ENCODE data around the gene ERCC6L2.

The ERCC6L2 gene

DNA sequence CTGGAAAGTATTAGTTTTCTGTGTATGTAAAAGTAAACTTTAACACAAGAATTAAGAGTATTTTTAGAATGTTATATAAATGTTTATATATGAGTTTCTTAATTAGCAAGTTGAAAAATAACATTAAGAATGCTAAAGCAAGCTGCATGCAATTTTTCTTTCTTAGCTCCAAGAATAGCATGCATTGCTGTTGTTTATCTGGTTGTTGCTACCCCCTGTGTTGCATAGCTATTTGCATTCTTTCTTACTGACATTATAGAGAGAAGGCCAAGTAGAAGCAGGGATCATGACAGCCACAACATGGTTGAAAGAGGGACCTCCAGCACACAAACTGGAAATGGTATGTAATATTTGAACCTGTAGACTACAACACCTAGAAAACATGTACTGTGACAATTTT, 94.8 kb downstream of the ERCC6L2 start:
- no peak overlapping the region for H3K4me3 ChIP-seq (ENCODE audit: low read depth, low read length, poor library complexity, severe bottlenecking)
- no peaks in the 10 kb centered on the region for H3K27me3 ChIP-seq (ENCODE audit: insufficient read depth, low read length)
- H3K79me2 ChIP-seq (ENCODE audit: insufficient read depth, low read length), result no peaks in the 10 kb centered on the region
- no peaks in the 10 kb centered on the region for H3K9me2 ChIP-seq (ENCODE audit: low read depth, low read length)
- H3K27ac ChIP-seq (ENCODE audit: low read depth, low read length, poor library complexity, severe bottlenecking), result no peak overlapping the region
- H2AFZ ChIP-seq (ENCODE audit: low read length), result no peak overlapping the region
- no peak overlapping the region for H3K4me2 ChIP-seq (ENCODE audit: low read length)
- TF ChIP-seq, protein P1, sequence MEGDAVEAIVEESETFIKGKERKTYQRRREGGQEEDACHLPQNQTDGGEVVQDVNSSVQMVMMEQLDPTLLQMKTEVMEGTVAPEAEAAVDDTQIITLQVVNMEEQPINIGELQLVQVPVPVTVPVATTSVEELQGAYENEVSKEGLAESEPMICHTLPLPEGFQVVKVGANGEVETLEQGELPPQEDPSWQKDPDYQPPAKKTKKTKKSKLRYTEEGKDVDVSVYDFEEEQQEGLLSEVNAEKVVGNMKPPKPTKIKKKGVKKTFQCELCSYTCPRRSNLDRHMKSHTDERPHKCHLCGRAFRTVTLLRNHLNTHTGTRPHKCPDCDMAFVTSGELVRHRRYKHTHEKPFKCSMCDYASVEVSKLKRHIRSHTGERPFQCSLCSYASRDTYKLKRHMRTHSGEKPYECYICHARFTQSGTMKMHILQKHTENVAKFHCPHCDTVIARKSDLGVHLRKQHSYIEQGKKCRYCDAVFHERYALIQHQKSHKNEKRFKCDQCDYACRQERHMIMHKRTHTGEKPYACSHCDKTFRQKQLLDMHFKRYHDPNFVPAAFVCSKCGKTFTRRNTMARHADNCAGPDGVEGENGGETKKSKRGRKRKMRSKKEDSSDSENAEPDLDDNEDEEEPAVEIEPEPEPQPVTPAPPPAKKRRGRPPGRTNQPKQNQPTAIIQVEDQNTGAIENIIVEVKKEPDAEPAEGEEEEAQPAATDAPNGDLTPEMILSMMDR (IDR thresholded peaks at IDR 0.05; ENCODE audit: low read length), result no peak
- no peak for TF ChIP-seq EZH2 (IDR thresholded peaks at IDR 0.05; ENCODE audit: borderline replicate concordance, low read length)
- H3K9ac ChIP-seq (ENCODE audit: low read length), result no peak overlapping the region
- no peaks in the 10 kb centered on the region for H3K9me3 ChIP-seq (ENCODE audit: low read length)
- no peaks in the 10 kb centered on the region for H4K20me1 ChIP-seq (ENCODE audit: insufficient read depth, low read length)
- peaks cover 14% of the 10 kb centered on the region; the same call in 1 of the 2 replicates for H3K36me3 ChIP-seq (ENCODE audit: insufficient read depth, low read length)
- H3K4me1 ChIP-seq (ENCODE audit: insufficient read depth, low read length, severe bottlenecking), result no peaks in the 10 kb centered on the region
- H3F3A ChIP-seq (ENCODE audit: insufficient read depth, low read length), result no peaks in the 10 kb centered on the region

DNA sequence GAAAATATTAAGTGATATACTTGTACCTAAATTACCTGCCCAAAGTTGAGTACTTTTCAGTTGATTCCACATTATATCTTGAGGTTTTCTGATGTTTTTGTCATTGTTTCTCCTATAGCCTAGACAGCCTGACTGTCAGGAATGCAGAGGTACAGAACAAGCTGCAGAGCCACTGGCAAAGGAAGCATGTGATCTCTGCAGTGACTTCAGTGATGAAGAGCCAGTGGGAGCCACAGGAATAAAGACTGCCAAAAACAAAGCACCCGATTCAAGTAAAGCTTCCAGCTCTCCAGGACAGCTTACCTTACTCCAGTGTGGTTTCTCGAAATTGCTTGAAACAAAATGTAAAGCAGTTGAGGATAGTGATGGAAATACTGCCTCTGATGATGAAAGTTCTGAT, 96.3 kb downstream of the ERCC6L2 start:
- H3K27me3 ChIP-seq (ENCODE audit: insufficient read depth, low read length), result no peaks in the 10 kb centered on the region
- H3K27ac ChIP-seq (ENCODE audit: low read depth, low read length, poor library complexity, severe bottlenecking), result no peak overlapping the region
- no peaks in the 10 kb centered on the region for H3K79me2 ChIP-seq (ENCODE audit: insufficient read depth, low read length)
- no peak overlapping the region for H3K4me3 ChIP-seq (ENCODE audit: low read depth, low read length, poor library complexity, severe bottlenecking)
- H3F3A ChIP-seq (ENCODE audit: insufficient read depth, low read length), result no peaks in the 10 kb centered on the region
- H3K9ac ChIP-seq (ENCODE audit: low read length), result no peak overlapping the region
- H2AFZ ChIP-seq (ENCODE audit: low read length), result no peak overlapping the region
- TF ChIP-seq, protein P1 (IDR thresholded peaks at IDR 0.05; ENCODE audit: low read length), result no peak
- no peak for TF ChIP-seq EZH2 (IDR thresholded peaks at IDR 0.05; ENCODE audit: borderline replicate concordance, low read length)
- no peaks in the 10 kb centered on the region for H3K9me2 ChIP-seq (ENCODE audit: low read depth, low read length)
- H3K4me2 ChIP-seq (ENCODE audit: low read length), result no peak overlapping the region
- no peaks in the 10 kb centered on the region for H3K4me1 ChIP-seq (ENCODE audit: insufficient read depth, low read length, severe bottlenecking)
- no peaks in the 10 kb centered on the region for H4K20me1 ChIP-seq (ENCODE audit: insufficient read depth, low read length)
- peaks cover 14% of the 10 kb centered on the region; the same call in 1 of the 2 replicates for H3K36me3 ChIP-seq (ENCODE audit: insufficient read depth, low read length)
- no peaks in the 10 kb centered on the region for H3K9me3 ChIP-seq (ENCODE audit: low read length)

DNA sequence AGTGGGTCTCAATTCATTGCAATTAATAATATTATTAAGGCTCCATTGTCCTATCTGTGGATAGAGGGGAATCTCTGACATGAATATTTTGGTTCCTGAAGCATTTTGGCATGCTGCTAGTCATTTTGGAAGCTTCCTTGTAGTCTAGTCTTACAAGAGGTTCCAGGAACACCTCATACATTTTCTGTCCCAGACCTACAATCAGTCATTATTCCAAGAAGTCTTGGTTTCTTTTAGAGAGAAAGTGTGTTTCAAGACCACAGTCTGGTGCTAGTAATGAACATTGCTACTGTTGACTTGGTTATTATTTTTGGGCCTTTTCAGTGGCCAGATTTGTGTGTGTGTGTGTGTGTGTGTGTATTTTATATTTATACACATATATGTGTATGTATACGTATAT, 98.9 kb downstream of the ERCC6L2 start:
- Histone ChIP-seq H3K4me3 (ENCODE audit: low read depth, low read length, poor library complexity, severe bottlenecking) (no peak overlapping the region), H2AFZ (ENCODE audit: low read length) (no peak overlapping the region), H3K4me1 (ENCODE audit: insufficient read depth, low read length, severe bottlenecking) (no peaks in the 10 kb centered on the region), H3K27me3 (ENCODE audit: insufficient read depth, low read length) (no peaks in the 10 kb centered on the region), H3K79me2 (ENCODE audit: insufficient read depth, low read length) (no peaks in the 10 kb centered on the region), H3K4me2 (ENCODE audit: low read length) (no peak overlapping the region), H3K9me3 (ENCODE audit: low read length) (no peaks in the 10 kb centered on the region), H3K9ac (ENCODE audit: low read length) (no peak overlapping the region), H3F3A (ENCODE audit: insufficient read depth, low read length) (no peaks in the 10 kb centered on the region), H3K36me3 (ENCODE audit: insufficient read depth, low read length) (peaks cover 14% of the 10 kb centered on the region; the same call in 1 of the 2 replicates), H3K9me2 (ENCODE audit: low read depth, low read length) (no peaks in the 10 kb centered on the region), H4K20me1 (ENCODE audit: insufficient read depth, low read length) (no peaks in the 10 kb centered on the region), H3K27ac (ENCODE audit: low read depth, low read length, poor library complexity, severe bottlenecking) (no peak overlapping the region)
- TF ChIP-seq, protein P1 (IDR thresholded peaks at IDR 0.05; ENCODE audit: low read length), result no peak
- TF ChIP-seq EZH2 (IDR thresholded peaks at IDR 0.05; ENCODE audit: borderline replicate concordance, low read length), result no peak

Data from OCI-LY1 (cell line).